Epithelial cell of proximal tubule (primary cell): Measurements from ENCODE around the gene ABHD14A. TPM values are rescaled to one million over a fixed set of nuclear protein-coding genes. Genes with fewer than 3 reads are reported as not detected.

Source experiments
- DNase-seq: peaks from one replicate; pipeline ENCODE4 v3.0.0-alpha.2; 2011; ENCODE audit warnings: low read depth
- H3K4me3 ChIP-seq: 2 replicates; pipeline ENCODE4 v1.5.1; 2011; ENCODE audit warnings: low read depth, mild to moderate bottlenecking, low read length
- total RNA-seq: library from RNA; depleted of rRNA; stranded (reverse); fragments of >200 nt; gene quantifications from 2 replicates; pipeline ENCODE4 v1.2.3, GENCODE V29; 2015
- TF ChIP-seq, protein P1 (sequence below): conservative IDR thresholded peaks from 2 replicates; pipeline ENCODE4 v1.5.1; 2012; ENCODE audit warnings: low read depth, mild to moderate bottlenecking, low read length

ABHD14A gene
- total RNA-seq, 1 donor from 2014 or later = 13.8 TPM

GRCh38 chr3:51966486-51966885 lies 8.4 kb upstream of the ABHD14A start:
- TF ChIP-seq, protein P1, sequence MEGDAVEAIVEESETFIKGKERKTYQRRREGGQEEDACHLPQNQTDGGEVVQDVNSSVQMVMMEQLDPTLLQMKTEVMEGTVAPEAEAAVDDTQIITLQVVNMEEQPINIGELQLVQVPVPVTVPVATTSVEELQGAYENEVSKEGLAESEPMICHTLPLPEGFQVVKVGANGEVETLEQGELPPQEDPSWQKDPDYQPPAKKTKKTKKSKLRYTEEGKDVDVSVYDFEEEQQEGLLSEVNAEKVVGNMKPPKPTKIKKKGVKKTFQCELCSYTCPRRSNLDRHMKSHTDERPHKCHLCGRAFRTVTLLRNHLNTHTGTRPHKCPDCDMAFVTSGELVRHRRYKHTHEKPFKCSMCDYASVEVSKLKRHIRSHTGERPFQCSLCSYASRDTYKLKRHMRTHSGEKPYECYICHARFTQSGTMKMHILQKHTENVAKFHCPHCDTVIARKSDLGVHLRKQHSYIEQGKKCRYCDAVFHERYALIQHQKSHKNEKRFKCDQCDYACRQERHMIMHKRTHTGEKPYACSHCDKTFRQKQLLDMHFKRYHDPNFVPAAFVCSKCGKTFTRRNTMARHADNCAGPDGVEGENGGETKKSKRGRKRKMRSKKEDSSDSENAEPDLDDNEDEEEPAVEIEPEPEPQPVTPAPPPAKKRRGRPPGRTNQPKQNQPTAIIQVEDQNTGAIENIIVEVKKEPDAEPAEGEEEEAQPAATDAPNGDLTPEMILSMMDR = no peak
- DNase-seq = no peak

GRCh38 chr3:51966922-51967383 lies 7.9 kb upstream of the ABHD14A start:
- TF ChIP-seq, protein P1 = no peak
- DNase-seq = no peak
- H3K4me3 ChIP-seq = peak overlapping the region; percentile 75

More at GRCh38 chr3:51966486-51966885, 8.4 kb upstream of the ABHD14A start:
- peak overlapping the region; percentile 75 for H3K4me3 ChIP-seq

GRCh38 chr3:51967384-51968169 lies 7.3 kb upstream of the ABHD14A start, which contains the start of gene PCBP4:
PCBP4 (minus strand) TSS chr3:51967454; CDS start chr3:51961240, 6,214 bp downstream.
- DNase-seq = no peak
- TF ChIP-seq, protein P1 = no peak

GRCh38 chr3:51968170-51968775 lies 6.6 kb upstream of the ABHD14A start:
- DNase-seq = no peak
- peak overlapping the region; percentile 75 for H3K4me3 ChIP-seq
- TF ChIP-seq, protein P1 = no peak

More at GRCh38 chr3:51967384-51968169, 7.3 kb upstream of the ABHD14A start, which contains the start of gene PCBP4:
- H3K4me3 ChIP-seq = peak within 1 kb of the TSS; percentile 75

DNA sequence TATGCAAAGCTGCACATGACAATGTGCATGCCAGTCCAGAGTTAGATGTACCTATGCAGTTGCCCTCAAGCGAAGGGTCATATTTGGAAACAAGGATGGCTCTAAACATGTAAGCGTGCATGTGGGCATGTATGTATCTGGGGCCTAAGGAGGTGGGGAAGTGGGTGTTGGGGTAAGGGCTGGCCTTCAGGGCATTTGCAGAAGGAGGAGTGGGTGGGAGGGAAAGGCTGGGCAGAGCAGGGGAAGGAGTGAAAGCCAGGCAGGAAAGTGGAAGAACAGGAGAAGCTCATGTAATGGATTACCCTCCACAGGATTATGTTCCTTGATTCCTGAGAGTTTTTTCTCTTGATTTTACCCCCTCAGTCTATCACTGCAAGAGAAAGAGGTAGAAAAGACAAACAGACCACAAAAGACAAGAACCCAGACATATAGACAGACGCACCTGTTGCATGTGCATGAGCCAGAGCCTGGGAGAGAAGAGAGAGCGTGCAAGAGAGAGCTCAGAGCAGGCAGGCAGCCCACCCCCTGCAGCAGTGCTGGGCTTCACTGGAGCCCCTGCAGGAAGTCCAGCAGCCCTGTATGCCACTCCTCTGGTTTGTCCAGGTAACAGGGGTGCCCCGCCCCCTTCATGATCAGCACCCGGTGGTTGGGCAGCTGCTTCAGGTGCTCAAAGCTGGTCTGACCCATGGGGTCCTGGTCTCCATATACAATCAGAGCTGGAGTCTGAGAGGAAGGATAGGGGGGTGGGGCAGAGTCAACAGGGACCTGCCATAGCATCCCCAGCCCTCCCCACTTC lies 5.8 kb upstream of the ABHD14A start:
- DNase-seq = no peak
- TF ChIP-seq, protein P1 = no peak
- H3K4me3 ChIP-seq = no peak overlapping the region

DNA sequence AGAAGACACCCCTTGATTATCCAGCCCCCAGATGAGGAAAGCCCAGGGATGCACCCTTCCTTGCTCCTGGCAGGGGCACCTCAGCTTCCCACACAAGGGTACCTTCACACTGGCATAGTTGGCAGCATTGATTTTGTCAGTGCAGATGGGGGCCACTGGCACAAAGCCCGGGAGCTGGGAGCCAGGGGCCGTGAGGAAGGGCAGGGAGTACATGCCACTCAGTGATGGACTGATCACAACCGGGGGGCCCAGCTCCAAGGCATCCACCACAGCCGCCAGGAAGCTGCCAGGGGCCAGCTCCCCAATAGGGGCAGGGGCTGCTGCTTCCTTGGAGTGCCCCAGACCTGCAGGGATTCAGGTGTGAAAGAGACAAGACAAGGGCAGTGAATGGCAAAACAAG lies 5.0 kb upstream of the ABHD14A start:
- no peak for DNase-seq
- TF ChIP-seq, protein P1 = no peak
- H3K4me3 ChIP-seq = no peak overlapping the region
